GM19043 (cell line): ENCODE results near the gene ZNF619.
"Not testable (repeated sequence)": the region's sequence is repeated elsewhere in the genome, so short reads cannot be mapped to it uniquely, and the experiment has no call there.

Source experiments
- ATAC-seq: cut with Tn5 transposase; IDR thresholded peaks from one replicate; pipeline ENCODE4 v1.9.1; 2021; ENCODE audit warnings: low read depth; ENCODE audit not compliant: unreplicated experiment

The ZNF619 gene

GRCh38 chr3:40476478-40477470 lies at the start of gene ZNF619:
Gene ZNF619 (plus strand): TSS chr3:40477122. CDS start chr3:40477980, 858 bp downstream.
- ATAC-seq, result peak; percentile 82

DNA sequence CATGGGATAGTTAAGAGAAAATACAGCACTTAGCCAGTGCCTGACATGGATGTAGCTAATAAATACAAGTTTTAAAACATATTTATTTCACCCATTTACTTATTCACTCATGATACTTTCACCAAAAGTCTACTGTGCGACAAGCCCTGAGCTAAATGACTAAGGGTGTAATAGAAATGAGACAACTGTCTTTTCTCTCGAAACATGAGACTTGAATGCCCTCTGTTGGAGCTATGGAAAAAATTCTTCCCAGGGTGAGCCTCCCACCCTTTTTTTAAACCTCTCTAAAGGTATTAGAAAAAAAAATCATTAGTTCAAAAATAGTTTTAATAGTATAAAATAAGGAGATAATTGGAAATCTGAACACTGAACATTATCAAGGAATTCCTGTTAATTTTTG lies 44.1 kb upstream of the ZNF619 start:
- no peak for ATAC-seq

- ATAC-seq, result no peak
These were observed 39.0 kb upstream of the ZNF619 start for GRCh38 chr3:40437889-40438288.

DNA sequence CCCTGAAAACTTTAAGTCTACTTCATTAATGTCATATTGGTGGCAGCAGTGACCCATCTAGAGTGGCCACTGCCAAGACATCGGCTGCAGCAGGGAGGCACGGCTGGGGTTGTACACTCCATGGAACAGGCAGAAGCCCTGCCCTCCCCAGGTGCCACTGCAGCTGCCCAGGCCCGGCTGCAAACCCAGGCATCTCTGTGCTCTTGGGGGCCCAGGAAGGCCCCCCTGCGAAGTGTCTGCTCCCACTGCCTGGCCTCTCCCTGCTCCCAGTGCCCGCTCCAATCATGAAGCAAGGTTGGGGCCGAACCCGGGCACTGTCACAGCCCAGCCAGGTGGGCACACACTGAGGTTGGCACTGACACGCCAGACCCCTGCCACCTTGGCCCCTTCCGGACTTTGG lies 31.9 kb upstream of the ZNF619 start:
- ATAC-seq, result no peak

GRCh38 chr3:40445880-40446279 lies 31.0 kb upstream of the ZNF619 start:
- ATAC-seq, result no peak

DNA sequence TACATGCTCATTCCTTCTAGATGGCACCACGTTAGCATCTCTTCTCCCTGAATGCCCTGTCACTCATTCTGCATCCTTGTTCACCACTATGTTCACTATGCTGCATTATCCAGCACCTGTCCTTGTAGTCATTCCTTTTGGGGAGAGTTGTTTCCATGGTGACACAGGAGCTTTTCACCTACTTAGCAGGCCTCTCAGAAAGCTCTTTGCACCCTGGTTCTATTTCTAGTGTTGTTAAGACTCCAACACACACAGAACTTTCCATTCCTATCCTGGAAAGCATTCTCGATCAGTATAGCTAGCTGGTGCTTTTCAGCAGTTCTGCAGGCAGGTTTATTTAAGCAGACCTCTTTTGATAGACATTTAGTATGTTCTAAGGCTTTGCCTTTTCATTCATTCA lies 26.5 kb upstream of the ZNF619 start:
- ATAC-seq, result no peak

DNA sequence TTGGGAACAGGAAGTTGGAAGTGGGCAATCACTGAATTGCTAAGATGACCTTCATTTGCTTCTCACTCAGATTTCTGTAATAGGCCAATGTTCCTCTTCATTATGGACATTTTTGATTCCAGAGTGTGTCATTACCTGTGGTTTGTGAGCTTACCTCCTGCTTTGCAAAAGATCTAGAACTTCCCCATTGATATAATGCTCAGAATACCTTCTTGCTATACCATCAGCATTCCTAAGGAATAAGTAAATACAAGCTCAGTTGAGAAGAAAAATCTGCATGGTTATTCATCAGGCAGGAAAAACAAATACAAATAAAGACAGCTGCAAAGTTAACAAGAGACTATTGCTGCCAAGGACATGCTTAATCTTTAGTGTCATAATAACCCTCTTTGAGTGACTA lies 25.4 kb upstream of the ZNF619 start:
- no peak for ATAC-seq

GRCh38 chr3:40452057-40452456 lies 24.9 kb upstream of the ZNF619 start:
- ATAC-seq, result no peak

GRCh38 chr3:40452562-40452875 lies 24.4 kb upstream of the ZNF619 start:
- ATAC-seq, result no peak

DNA sequence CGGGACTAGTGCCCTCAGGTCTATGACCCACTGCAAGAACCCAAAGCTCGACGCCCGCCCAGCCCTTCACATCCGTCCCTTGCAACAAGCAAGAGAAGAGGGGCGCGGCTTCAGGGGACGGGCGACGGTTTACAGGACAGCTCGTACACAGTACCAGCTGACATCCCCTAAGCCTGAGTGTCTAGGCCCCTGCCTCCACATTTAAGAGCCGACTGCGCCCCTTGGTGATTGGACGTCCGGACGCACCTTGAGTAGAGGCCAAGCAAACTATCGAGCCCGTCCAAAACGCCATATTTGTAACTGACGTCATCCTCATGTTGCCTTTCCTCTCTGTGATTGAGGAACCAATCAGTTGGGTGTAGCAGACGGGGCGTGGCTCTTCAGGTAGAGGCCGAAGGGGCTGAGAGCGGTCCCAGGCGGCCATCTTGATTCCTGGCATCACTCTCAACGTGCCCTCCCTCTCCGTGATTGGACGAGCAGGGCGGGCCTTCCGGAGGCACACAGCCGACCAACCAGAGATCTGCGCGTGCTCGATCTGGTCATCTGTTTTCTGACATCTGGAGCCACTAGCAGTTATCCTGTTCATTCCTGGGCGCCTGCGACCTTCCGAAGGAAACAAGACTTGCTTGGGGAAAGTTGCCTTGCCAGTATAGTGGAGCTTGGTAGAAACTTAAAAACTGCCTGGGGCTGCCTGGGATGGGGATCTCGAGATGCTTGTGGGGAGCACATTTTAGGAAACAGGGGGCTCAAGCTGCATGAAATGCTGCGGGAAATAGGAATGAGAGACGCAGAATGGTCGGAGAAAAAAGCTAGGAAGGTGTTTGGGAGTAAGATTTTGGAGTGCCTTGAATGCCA lies 23.8 kb upstream of the ZNF619 start:
- peak; percentile 94 for ATAC-seq

GRCh38 chr3:40453933-40454332 lies 23.0 kb upstream of the ZNF619 start:
- no peak for ATAC-seq

DNA sequence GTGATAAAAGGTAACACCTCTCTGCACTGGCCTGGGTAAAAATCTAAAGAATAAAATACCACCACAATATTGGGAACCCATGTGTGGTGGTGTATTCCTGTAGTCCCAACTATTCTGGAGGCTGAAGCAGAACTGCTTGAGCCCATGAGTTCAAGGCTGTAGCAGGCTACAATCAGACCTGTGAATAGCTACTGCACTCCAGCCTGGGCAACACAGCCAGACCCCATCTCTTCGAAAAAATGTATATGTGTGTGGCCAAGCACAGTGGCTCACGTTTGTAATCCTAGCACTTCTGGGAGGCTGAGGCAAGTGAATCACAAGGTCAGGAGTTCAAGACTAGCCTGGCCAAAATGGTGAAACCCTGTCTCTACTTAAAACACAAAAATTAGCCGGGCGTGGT lies 21.6 kb upstream of the ZNF619 start:
- no peak for ATAC-seq

DNA sequence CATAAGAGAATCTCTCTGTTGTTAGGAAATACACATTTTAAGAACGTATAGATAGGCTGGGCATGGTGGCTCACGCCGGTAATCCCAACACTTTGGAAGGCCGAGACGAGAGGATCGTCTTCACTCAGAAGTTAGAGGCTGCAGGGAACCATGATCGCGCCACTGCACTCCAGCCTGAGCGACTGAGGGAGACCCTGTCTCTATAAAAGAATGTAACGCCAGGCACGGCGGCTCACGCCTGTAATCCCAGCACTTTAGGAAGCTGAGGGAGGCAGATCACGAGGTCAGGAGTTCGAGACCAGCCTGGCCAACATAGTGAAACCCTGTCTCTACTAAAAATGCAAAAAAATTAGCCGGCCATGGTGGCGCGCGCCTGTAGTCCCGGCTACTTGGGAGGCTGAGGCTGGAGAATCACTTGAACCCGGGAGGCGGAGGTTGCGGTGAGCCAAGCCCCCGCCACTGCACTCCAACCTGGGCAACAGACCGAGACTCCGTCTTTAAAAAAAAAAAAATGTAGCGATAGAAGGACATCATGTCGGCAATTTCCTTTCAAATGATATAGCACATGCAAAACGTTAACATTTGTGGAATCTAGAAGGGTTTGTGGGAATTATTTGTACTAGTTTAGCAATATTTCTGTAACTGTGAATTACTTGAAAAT lies 20.5 kb upstream of the ZNF619 start:
- ATAC-seq, result no peak

- ATAC-seq, result peak; percentile 65
These were observed 19.7 kb upstream of the ZNF619 start, which contains the start of gene RPL14 for GRCh38 chr3:40456940-40457823. Gene RPL14 (plus strand): TSS chr3:40457339. CDS start chr3:40457472, 133 bp downstream.

DNA sequence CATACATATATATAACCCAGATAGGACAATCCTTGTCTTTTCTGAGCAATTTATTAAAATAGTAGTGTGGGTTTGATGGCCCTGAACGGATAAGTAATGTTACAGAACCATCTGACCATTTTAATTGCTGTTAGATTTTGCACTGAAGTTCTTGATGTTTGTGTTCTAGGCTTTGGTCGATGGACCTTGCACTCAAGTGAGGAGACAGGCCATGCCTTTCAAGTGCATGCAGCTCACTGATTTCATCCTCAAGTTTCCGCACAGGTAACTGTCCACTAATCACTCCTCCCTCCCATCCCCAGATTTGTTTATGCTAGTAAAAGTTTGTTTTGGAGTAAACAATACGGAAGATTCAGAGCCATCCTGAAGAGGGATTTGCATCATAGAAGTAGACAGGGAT lies 18.4 kb upstream of the ZNF619 start:
- ATAC-seq, result no peak

DNA sequence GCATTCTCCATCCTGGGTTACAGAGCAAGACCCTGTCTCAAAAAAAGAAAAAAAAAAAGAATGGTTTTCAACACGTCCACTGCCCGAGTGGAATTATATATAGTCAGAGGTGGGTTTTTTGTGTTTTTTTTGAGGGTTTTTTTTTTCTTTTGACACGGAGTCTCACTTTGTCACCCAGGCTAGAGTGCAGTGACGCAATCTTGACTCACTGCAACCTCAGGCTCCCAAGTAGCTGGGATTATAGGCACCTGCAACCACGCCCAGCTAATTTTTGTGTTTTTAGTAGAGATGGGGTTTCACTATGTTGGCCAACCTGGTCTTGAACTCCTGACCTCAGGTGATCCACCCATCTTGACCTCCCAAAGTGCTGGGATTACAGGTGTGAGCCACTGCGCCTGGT lies 16.4 kb upstream of the ZNF619 start:
- ATAC-seq, result not testable (repeated sequence)

- no peak for ATAC-seq
These were observed 15.8 kb upstream of the ZNF619 start for GRCh38 chr3:40461161-40461560.

GRCh38 chr3:40462838-40463237 lies 14.1 kb upstream of the ZNF619 start:
- not testable (repeated sequence) for ATAC-seq

- ATAC-seq, result no peak
These were observed 13.3 kb upstream of the ZNF619 start for GRCh38 chr3:40463579-40463978.
